HG03175 (cell line): ENCODE results near the gene ASTN2.

Source experiments
- ATAC-seq: cut with Tn5 transposase; IDR thresholded peaks from one replicate; pipeline ENCODE4 v1.9.1; 2021; ENCODE audit warnings: mild to moderate bottlenecking, moderate library complexity; ENCODE audit not compliant: unreplicated experiment

ASTN2 gene

GRCh38 chr9:117123729-117124128 is 291.1 kb downstream of the ASTN2 start:
- ATAC-seq = no peak

- ATAC-seq = no peak
Observed at GRCh38 chr9:117122953-117123352, 291.9 kb downstream of the ASTN2 start.

DNA sequence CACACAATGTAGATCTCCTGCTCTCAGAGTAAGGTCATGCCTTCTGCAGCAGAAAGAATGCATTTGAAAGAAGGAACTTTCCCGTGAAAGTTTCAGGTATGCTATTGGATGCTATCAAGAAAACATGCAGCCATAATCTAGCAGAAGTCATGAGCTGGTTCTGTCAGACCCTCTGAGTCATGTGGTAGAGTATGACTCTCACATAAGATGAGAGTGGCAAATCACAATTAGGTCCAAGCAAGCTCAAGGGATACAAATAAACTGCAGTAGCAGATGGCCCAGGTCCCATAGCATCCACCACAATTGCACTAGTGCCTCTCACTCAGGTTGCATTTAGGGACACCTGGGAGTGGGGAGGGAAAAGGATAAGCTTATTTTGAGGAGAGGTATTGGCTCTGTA is 292.8 kb downstream of the ASTN2 start:
- no peak for ATAC-seq

DNA sequence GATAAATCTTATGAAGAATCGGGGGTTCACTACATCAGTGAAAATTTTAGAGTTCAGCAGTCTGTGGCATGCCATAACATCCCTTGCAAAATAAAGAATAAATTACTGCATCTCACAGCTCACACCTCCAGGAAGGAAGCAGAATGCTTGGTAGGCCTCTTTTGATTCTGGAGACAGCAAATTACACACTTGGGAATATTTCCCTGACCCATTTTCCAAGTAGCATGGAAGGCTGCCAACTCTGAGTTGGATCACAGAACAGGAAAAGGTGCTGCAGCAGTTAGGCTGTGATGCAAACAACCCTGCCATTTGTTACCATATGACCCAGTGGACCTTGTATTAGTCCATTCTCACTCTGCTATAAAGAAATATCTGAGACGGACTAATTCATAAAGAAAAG is 293.5 kb downstream of the ASTN2 start:
- no peak for ATAC-seq

DNA sequence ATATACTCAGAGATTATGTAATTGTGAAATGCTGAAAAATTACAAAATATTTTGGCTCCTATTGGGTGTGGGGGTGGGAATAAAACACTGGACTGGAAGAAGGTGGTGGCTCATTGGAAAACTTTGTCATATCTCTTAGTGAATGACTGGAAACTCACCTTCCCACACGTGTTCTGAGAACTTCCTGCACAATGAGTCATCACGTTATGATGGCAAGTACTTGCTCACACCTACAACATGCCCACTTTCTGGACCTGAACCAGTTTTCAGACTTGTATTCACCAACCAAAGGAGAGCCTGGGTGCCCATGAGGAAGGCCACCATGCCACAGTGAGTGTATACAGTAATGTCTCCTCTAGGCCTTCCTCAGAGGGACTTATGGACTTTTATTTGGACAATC is 294.8 kb downstream of the ASTN2 start:
- ATAC-seq = no peak

GRCh38 chr9:117116084-117116483 is 298.8 kb downstream of the ASTN2 start:
- no peak for ATAC-seq

- ATAC-seq = no peak
Observed at GRCh38 chr9:117114768-117115167, 300.1 kb downstream of the ASTN2 start.

DNA sequence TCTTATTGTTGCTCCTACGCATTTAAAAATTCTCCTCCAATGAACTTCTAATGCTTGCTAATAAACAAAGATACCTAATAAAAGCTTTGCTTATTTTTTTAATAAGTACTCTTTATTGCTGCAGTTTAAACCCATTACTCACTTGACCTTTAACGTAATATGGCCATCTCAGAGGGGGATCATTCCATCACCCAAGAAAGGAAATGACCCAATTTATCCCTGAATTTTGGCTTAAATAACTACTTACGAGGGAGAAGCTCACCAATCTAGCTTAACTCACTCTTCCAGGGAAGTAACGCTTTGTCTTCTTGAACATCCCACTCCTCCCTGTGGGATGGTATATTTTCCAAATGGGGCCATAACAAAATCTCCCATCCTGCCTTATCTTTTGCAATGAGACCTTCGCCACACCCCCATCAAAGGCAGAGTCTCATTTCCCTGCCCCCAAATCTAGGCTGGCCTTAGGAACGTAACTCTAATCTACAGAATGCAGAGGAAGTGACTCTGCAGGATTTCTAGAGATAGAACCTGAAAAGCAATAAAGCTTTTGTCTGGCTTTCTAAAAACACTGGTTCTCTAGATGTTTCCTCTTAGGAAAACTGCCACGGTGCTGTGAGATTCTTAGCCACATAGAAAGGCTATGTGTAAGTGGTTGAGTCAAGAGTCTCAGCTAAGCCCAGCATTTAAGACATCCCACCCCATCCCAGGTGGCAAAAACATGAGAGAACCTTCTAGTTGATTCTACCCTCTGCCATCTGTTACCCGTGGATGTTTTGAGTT is 310.0 kb downstream of the ASTN2 start:
- no peak for ATAC-seq

- ATAC-seq = no peak
Observed at GRCh38 chr9:117104206-117104605, 310.7 kb downstream of the ASTN2 start.

GRCh38 chr9:117103438-117104110 is 311.3 kb downstream of the ASTN2 start:
- ATAC-seq = no peak

- no peak for ATAC-seq
Observed at GRCh38 chr9:117101008-117101407, 313.8 kb downstream of the ASTN2 start.

- ATAC-seq = no peak
Observed at GRCh38 chr9:117098331-117098730, 316.5 kb downstream of the ASTN2 start.

- ATAC-seq = no peak
Observed at GRCh38 chr9:117097761-117098160, 317.1 kb downstream of the ASTN2 start.

GRCh38 chr9:117096138-117096537 is 318.7 kb downstream of the ASTN2 start:
- no peak for ATAC-seq

DNA sequence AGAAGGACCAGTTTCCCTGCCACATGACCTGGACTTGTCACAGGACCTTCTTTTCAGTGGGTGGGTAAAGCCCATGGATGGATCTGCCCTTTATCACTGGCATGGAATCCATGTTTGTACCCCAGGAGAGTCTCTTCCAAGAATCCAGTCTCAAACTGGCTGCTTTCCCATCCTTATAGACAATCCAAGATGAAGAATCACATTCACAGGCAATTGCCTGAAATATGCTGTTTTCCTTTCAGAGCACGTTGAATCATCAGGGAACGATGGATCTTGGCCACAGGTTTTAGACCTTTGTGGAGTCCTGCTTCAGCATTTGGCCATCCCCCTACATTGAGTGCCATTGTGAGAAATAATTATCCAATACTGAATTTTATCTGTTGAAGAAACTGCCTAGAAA is 319.8 kb downstream of the ASTN2 start:
- ATAC-seq = no peak

DNA sequence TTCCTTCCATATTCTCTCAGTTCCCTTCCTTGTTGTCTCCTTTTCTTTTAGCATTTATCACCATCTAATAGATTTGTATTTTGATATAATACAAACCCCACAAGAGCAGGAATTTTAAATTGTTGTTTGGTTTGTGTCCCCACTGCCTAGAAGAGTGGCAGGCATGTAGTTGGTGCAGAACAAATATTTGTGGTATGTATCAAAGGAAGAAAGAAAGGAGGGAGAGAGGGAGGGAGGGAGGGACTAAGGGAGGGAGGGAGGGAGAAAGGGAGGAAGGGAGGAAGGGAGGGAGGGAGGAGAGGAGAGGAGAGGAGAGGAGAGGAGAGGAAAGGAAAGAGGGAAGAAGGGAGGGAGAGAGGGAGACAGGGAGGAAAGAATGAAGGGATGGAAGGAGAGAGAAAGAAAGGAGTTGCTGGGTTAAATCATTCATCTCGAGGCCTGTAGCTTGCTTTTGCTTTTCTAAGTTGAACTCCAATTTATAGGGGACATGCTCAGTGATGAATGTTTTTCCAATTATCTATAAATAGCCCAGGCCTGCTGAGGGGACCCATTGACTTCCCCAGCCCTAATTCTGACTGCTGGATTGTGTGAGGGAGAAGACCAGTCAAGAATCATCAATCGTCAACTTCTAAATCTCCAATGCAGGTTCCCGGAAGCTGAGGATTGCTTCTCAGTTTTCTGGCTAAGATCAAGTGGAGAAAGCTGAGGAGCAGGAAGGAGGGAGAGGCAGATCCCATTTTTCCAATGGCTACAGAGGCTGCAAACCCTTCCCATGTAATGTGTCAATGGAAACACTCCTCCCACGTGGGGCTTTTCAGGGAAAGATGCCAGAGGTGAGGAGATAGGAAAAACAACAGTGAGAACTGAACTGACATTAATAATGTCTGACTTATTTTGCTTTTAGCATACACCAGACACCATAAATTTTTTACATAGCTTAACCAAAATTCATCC is 320.7 kb downstream of the ASTN2 start:
- no peak for ATAC-seq

DNA sequence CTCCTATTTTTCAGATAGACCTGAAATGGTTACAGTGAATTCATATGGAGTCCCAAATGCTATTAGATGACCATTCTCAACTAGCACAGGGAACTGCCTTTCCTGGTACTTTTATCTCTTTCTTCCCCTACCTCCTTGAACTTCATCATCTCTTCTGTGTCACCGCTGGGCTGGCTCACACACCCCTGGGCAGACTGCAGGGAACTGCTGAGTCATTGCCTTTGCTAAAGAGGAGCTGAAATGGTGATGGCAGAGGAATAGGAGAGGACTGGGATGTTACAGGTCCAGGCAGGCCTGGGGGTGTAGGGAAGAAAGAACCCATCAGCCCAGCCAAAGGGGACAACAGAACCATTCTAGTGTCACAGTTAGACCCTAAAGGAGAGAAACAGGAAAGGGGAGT is 322.3 kb downstream of the ASTN2 start:
- no peak for ATAC-seq

DNA sequence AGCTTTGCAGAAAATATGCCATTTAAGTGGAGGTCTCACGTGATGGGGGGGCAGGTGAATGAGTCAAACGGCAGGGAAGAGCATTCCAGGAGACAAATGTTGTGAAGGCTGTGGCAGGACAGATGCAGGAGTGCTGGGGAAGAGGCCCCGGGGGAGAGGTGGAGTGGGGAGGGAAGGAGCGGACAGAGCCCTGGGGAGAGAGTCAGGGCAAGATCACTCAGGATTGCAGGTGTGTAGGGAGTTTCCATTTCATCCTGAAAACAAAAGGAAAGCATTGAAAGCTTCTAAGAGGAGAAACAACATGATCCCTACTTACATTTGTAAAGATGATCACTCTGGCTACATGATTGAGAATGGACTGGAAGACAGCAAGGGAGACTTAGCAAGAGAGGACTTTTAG is 323.3 kb downstream of the ASTN2 start:
- no peak for ATAC-seq

GRCh38 chr9:117088786-117089185 is 326.1 kb downstream of the ASTN2 start:
- ATAC-seq = no peak

GRCh38 chr9:117088140-117088539 is 326.7 kb downstream of the ASTN2 start:
- no peak for ATAC-seq

- ATAC-seq = no peak
Observed at GRCh38 chr9:117084221-117084620, 330.6 kb downstream of the ASTN2 start.
